Suprapubic skin (tissue), 4 donors: Measurements from ENCODE around the gene PTK6.

Experiments
- EP300 ChIP-seq: sonication (generic); formaldehyde crosslinking; IDR thresholded peaks from one replicate; pipeline ENCODE4 v1.6.1; 2017; ENCODE audit warnings: antibody characterized with exemption
- POLR2A ChIP-seq, 2 donors: fragments of 450-650 bp; IDR thresholded peaks; one replicate each; pipeline ENCODE4 v1.6.1; 2017; ENCODE audit warnings: antibody characterized with exemption in 2 of 2, mild to moderate bottlenecking in 2 of 2, moderate library complexity in 2 of 2
- POLR2AphosphoS5 ChIP-seq, 3 donors: sonication (generic); formaldehyde crosslinking; IDR thresholded peaks; one replicate each; pipeline ENCODE4 v1.6.1; 2017; ENCODE audit warnings: antibody characterized with exemption in 3 of 3
- TF ChIP-seq, protein P1 (sequence below), 2 donors: fragments of 200-600 bp in 1 of 2; fragments of 450-650 bp in 1 of 2; sonication (generic) in 1 of 2; IDR thresholded peaks; one replicate each; pipeline ENCODE4 v1.5.1; 2016 to 2019; ENCODE audit warnings: antibody characterized with exemption in 2 of 2, mild to moderate bottlenecking in 1 of 2, moderate library complexity in 1 of 2

DNA sequence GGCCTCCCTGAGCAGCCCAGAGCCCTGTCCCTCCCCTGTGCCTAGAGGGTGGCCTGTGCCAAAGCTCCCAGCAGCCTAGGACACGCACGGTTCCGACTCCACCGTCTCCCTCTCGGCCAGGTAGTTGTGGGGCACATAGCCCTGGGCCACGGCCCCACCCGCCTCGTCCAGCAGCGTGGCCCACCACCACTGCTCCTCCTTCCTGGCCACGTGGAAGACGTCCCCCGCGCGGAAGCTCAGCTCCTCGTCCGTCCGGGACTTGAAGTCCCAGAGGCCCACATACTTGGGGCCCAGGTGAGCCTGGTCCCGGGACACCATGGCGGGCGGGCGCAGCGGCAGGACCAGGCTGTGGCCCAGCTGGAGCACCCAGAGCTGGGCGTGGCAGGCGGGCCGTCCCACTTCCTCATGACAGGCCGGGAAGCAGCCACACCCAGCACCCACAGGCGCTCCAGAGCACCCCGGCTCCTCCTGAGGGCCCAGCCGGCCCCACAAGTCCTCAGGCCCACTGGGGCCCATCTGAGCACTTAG, at the start of gene PTK6:
- TF ChIP-seq, protein P1, sequence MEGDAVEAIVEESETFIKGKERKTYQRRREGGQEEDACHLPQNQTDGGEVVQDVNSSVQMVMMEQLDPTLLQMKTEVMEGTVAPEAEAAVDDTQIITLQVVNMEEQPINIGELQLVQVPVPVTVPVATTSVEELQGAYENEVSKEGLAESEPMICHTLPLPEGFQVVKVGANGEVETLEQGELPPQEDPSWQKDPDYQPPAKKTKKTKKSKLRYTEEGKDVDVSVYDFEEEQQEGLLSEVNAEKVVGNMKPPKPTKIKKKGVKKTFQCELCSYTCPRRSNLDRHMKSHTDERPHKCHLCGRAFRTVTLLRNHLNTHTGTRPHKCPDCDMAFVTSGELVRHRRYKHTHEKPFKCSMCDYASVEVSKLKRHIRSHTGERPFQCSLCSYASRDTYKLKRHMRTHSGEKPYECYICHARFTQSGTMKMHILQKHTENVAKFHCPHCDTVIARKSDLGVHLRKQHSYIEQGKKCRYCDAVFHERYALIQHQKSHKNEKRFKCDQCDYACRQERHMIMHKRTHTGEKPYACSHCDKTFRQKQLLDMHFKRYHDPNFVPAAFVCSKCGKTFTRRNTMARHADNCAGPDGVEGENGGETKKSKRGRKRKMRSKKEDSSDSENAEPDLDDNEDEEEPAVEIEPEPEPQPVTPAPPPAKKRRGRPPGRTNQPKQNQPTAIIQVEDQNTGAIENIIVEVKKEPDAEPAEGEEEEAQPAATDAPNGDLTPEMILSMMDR (IDR thresholded peaks at IDR 0.05), result no peak
- TF ChIP-seq POLR2AphosphoS5 (IDR thresholded peaks at IDR 0.05), result no peak
- no peak for TF ChIP-seq EP300
- peak in 1 of 2 donors; percentile 7 for TF ChIP-seq POLR2A (IDR thresholded peaks at IDR 0.05)
